Vagina (tissue), 2 donors: ENCODE measurements around the gene CHRNA4. TPM values are rescaled to one million over a fixed set of nuclear protein-coding genes. Genes with fewer than 3 reads are reported as not detected.

ENCODE experiments used
- DNase-seq, 2 donors: peaks; one replicate each; pipeline ENCODE4 v3.0.0-alpha.2; 2017; ENCODE audit errors: extremely low spot score in 2 of 2
- H3K27ac ChIP-seq: fragments of 200-600 bp; sonication (generic); one replicate; pipeline ENCODE4 v1.5.1; 2019
- H3K27me3 ChIP-seq: fragments of 200-600 bp; sonication (generic); one replicate; pipeline ENCODE4 v1.5.1; 2019
- H3K36me3 ChIP-seq, 2 donors: fragments of 200-600 bp; sonication (generic); one replicate each; pipeline ENCODE4 v1.5.1; 2017 to 2019
- H3K4me1 ChIP-seq: fragments of 200-600 bp; sonication (generic); one replicate; pipeline ENCODE4 v1.5.1; 2019
- H3K4me3 ChIP-seq, 2 donors: fragments of 200-600 bp; sonication (generic); 1 replicate in 1 of 2; 2 replicates in 1 of 2; pipeline ENCODE4 v1.5.1; 2016 to 2019
- H3K9me3 ChIP-seq: fragments of 200-600 bp; sonication (generic); one replicate; pipeline ENCODE4 v1.5.1; 2019
- POLR2A ChIP-seq, 2 donors: fragments of 450-650 bp; IDR thresholded peaks; one replicate each; pipeline ENCODE4 v1.6.1; 2017; ENCODE audit warnings: antibody characterized with exemption in 2 of 2, mild to moderate bottlenecking in 2 of 2, moderate library complexity in 2 of 2
- POLR2AphosphoS5 ChIP-seq, 2 donors: sonication (generic); formaldehyde crosslinking; IDR thresholded peaks; one replicate each; pipeline ENCODE4 v1.9.0; 2017; ENCODE audit warnings: antibody characterized with exemption in 2 of 2, mild to moderate bottlenecking in 2 of 2, low read depth in 1 of 2; ENCODE audit not compliant: insufficient read depth in 1 of 2
- intact Hi-C: fragments of 100-400 bp; cut with DNase I; formaldehyde crosslinking; loops from one replicate; pipeline ENCODE4 v1.15.1; 2023
- total RNA-seq: library from RNA; depleted of rRNA; stranded (reverse); fragments of >200 nt; gene quantifications from one replicate; pipeline ENCODE4 v1.2.3, GENCODE V29; 2016
- TF ChIP-seq, protein P1 (sequence below), 3 experiments: fragments of 450-650 bp in 2 of 3; fragments of 200-600 bp in 1 of 3; sonication (generic) in 1 of 3; IDR thresholded peaks; one replicate each; pipeline ENCODE4 v1.5.1; 2017 to 2019; ENCODE audit warnings: antibody characterized with exemption in 3 of 3, mild to moderate bottlenecking in 2 of 3, moderate library complexity in 2 of 3

The CHRNA4 gene
- total RNA-seq, 1 donor from 2014 or later, result 0.25 TPM

DNA sequence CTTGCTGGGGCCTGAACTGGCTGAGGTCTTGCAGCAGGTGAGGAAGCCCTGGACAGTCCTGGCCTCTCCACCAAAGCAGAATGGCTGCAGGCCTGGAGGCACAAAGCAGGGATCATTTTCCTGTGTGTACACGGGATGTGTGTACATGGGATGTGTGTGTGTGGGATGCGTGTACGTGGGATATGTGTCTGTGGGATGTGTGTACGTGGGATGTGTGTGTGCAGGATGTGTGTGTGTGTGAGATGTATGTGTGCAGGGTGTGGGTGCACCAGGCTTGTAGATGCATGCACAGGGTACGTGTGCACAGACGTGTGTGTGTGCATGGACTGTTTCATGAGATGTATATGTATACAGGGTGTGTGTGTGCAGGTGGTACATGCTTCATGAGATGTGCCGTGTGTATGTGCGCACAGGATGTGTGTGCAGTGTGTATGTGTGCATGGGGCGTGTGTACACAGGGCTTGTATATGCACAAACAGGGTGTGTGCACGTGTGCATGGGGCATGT, 7.9 kb upstream of the CHRNA4 start:
- Histone ChIP-seq H3K4me3 (no peak overlapping the region), H3K27ac (no peak overlapping the region), H3K9me3 (no peaks in the 10 kb centered on the region), H3K4me1 (no peaks in the 10 kb centered on the region), H3K27me3 (no peaks in the 10 kb centered on the region), H3K36me3 (no peaks in the 10 kb centered on the region)
- no peak for DNase-seq
- intact Hi-C loops, result no loop called here
- TF ChIP-seq, protein P1, sequence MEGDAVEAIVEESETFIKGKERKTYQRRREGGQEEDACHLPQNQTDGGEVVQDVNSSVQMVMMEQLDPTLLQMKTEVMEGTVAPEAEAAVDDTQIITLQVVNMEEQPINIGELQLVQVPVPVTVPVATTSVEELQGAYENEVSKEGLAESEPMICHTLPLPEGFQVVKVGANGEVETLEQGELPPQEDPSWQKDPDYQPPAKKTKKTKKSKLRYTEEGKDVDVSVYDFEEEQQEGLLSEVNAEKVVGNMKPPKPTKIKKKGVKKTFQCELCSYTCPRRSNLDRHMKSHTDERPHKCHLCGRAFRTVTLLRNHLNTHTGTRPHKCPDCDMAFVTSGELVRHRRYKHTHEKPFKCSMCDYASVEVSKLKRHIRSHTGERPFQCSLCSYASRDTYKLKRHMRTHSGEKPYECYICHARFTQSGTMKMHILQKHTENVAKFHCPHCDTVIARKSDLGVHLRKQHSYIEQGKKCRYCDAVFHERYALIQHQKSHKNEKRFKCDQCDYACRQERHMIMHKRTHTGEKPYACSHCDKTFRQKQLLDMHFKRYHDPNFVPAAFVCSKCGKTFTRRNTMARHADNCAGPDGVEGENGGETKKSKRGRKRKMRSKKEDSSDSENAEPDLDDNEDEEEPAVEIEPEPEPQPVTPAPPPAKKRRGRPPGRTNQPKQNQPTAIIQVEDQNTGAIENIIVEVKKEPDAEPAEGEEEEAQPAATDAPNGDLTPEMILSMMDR (IDR thresholded peaks at IDR 0.05), result no peak
- TF ChIP-seq POLR2A (IDR thresholded peaks at IDR 0.05) (no peak), POLR2AphosphoS5 (IDR thresholded peaks at IDR 0.05; ENCODE audit: insufficient read depth in 1 of 2, low read depth in 1 of 2) (no peak)

DNA sequence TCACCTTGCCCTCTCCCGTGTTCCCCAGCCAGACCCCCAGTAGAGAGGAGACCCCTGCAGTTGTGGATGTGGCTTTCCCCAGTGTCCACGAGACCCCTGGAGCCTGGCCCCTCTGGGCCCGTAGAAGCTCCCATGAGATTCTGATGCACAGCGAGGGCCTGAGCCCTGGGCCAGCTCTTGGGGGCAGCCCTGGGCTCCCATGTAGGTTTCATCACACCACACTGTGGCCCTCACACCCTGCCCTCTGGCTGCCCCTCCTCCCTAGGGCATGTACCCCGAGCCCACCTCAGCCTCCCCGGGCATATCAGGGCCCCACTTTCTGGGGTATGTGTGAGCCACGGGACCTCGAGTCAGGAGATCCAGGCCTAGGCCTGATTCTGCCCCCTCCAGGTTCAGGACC, 7.0 kb upstream of the CHRNA4 start:
- no peaks in the 10 kb centered on the region for H3K27me3 ChIP-seq
- H3K36me3 ChIP-seq, result no peaks in the 10 kb centered on the region
- H3K4me1 ChIP-seq, result no peaks in the 10 kb centered on the region
- intact Hi-C loops, result no loop called here
- no peaks in the 10 kb centered on the region for H3K9me3 ChIP-seq
- DNase-seq, result no peak
- H3K27ac ChIP-seq, result no peak overlapping the region
- no peak overlapping the region for H3K4me3 ChIP-seq
- TF ChIP-seq POLR2AphosphoS5 (IDR thresholded peaks at IDR 0.05; ENCODE audit: insufficient read depth in 1 of 2, low read depth in 1 of 2), result no peak

DNA sequence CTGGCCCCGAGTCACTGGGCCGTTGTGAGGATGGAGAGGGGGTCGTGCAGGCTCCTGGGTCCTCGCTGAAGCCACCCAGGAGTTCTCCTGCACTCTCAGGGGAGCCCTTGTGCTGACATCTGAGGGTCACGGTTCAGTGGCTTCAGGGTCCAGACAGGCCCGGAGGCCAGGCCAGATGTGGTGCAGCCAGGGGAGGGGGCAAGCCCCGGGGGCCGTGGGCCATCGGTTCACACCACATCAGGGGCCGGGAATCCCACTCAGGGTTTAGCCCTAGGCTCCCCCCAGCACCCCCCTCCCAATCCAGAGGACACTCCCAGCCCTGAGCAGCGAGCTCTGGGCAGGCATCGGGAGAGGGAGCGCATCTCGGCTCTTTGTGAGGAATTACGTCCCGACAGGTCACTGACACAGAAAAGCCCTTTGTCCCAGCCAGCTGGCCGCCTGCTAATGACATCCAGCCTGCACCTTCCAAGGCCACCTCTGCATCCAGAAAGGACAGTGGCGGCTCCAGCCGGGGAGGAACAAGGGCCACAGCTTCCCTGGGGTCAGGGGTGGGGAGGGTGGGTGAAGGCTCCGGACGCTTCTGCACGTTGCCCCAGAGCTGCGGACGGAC, 6.4 kb upstream of the CHRNA4 start:
- TF ChIP-seq, protein P1 (IDR thresholded peaks at IDR 0.05), result no peak
- TF ChIP-seq POLR2A (IDR thresholded peaks at IDR 0.05) (no peak), POLR2AphosphoS5 (IDR thresholded peaks at IDR 0.05; ENCODE audit: insufficient read depth in 1 of 2, low read depth in 1 of 2) (no peak)
- H3K4me1 ChIP-seq, result no peaks in the 10 kb centered on the region
- H3K4me3 ChIP-seq, result no peak overlapping the region
- H3K27ac ChIP-seq, result no peak overlapping the region
- H3K9me3 ChIP-seq, result no peaks in the 10 kb centered on the region
- no peak for DNase-seq
- peaks cover 3% of the 10 kb centered on the region for H3K27me3 ChIP-seq
- intact Hi-C loops, result no loop called here
- H3K36me3 ChIP-seq, result no peaks in the 10 kb centered on the region

DNA sequence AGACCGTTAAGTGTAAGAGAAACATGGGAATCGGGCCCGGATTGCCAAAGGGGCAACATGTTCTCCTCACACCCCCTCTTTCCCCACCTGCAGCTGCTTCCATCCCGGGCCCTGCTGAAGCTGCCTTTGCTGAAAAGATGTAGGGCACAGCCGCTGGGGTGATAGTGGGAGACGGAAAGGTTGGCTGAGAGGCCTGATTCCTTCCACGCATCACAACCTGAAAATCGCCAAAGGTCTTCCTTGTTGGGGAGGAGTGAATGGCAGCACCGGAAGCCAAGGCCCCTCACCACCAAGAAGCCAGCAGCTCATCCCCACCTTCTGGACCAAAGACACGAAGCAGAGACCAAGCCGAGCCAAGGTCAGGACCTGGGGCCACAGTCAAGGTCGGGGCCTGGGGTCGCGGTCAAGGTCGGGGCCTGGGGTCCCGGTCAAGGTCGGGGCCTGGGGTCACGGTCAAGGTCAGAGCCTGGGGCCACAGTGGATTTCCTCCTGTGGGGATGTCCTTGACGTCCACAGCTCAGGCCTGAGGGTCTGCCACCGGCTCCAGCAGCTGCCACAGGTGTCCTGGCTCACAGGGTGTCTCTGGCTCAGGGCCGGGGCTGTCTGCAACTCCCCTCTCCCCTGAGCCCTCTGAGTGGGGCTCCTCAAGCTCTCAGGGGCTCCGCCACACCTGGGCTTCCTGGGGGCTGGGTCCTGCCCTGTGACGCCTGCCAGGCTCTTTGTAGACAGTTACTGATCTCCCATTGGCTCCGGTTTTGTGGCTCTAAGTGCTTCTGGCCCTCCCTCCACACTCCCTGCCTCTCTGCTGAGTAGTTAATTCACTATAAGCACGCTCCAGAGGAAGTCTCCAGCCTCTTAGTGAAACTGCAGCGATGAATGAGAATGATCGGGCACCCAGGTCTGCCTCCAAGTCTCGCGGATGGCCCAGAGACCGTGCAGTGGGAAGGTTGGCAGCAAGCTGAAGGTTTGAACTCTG, 5.5 kb upstream of the CHRNA4 start:
- H3K36me3 ChIP-seq, result no peaks in the 10 kb centered on the region
- H3K4me3 ChIP-seq, result no peak overlapping the region
- no peak for DNase-seq
- H3K27ac ChIP-seq, result no peak overlapping the region
- peaks cover 3% of the 10 kb centered on the region for H3K27me3 ChIP-seq
- intact Hi-C loops, result no loop called here
- H3K9me3 ChIP-seq, result no peaks in the 10 kb centered on the region
- H3K4me1 ChIP-seq, result no peaks in the 10 kb centered on the region
- TF ChIP-seq POLR2A (IDR thresholded peaks at IDR 0.05), result no peak
- no peak for TF ChIP-seq POLR2AphosphoS5 (IDR thresholded peaks at IDR 0.05; ENCODE audit: insufficient read depth in 1 of 2, low read depth in 1 of 2)
- TF ChIP-seq, protein P1 (IDR thresholded peaks at IDR 0.05), result no peak

DNA sequence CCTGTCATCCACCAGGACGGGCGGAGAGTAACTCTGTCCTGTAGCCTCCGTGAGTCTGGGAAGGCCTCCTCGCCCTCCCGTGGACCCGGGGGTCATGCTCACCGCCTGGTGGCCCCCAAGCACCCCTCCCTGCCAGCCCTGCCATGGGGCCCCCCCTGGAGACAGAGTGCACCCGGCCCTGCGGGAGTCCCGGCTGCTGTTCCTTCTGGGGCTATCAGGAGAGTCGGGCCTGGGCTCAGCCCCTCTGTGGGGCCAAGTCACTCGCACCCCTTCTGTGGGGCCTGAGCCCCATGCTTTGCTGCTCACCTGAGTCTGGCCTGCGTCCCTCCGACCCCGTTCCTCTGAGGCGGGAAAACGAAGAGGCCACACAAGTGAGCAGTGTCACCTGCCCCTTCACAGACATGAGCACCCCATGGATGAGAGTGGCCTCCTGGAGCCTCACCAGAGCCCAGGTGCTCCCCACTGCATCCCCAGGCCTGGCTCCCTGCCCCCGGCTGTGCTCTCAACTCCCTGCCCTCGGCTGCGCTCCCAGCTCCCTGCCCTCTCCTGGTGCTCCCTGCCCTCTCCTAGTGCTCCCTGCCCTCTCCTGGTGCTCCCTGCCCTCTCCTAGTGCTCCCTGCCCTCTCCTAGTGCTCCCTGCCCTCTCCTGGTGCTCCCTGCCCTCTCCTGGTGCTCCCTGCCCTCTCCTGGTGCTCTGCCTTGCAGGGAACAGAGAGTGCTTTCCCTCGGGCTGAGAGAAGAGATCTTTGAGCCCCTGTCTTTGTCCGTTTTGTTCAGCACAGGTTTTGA, 4.6 kb upstream of the CHRNA4 start:
- TF ChIP-seq, protein P1 (IDR thresholded peaks at IDR 0.05), result no peak
- no peak for TF ChIP-seq POLR2A (IDR thresholded peaks at IDR 0.05)
- no peak for TF ChIP-seq POLR2AphosphoS5 (IDR thresholded peaks at IDR 0.05; ENCODE audit: insufficient read depth in 1 of 2, low read depth in 1 of 2)
- intact Hi-C loops, result no loop called here
- Histone ChIP-seq H3K36me3 (no peaks in the 10 kb centered on the region), H3K27me3 (peaks cover 3% of the 10 kb centered on the region), H3K4me1 (peaks cover 3% of the 10 kb centered on the region), H3K4me3 (no peak overlapping the region), H3K27ac (no peak overlapping the region), H3K9me3 (no peaks in the 10 kb centered on the region)
- no peak for DNase-seq
